Spleen (tissue), 7 donors: ENCODE measurements around the gene BEND3.

ENCODE experiments used
- POLR2A ChIP-seq, 3 donors: fragments of 450-650 bp; IDR thresholded peaks; one replicate each; pipeline ENCODE4 v1.5.1; 2017; ENCODE audit warnings: antibody characterized with exemption in 3 of 3, mild to moderate bottlenecking in 1 of 3
- TF ChIP-seq, protein P1 (sequence below), 11 experiments: fragments of 200-600 bp in 7 of 11; fragments of 450-650 bp in 4 of 11; sonication (generic) in 4 of 11; IDR thresholded peaks in 8 of 11; conservative IDR thresholded peaks in 3 of 11; 1 replicate in 7 of 11; 2 replicates in 4 of 11; pipeline versions ENCODE4 v1.4.0 to v1.8.0; 2016 to 2021; ENCODE audit warnings: antibody characterized with exemption in 11 of 11, inconsistent platforms in 4 of 11, mild to moderate bottlenecking in 1 of 11
- donor health status: DM: no; HTN: no; CAD: no; lungs with moderate emphysema.
- donor health status: DM: no; HTN: no; CAD: no.
- donor health status: DM: no; HTN: no; CAD: no.

DNA sequence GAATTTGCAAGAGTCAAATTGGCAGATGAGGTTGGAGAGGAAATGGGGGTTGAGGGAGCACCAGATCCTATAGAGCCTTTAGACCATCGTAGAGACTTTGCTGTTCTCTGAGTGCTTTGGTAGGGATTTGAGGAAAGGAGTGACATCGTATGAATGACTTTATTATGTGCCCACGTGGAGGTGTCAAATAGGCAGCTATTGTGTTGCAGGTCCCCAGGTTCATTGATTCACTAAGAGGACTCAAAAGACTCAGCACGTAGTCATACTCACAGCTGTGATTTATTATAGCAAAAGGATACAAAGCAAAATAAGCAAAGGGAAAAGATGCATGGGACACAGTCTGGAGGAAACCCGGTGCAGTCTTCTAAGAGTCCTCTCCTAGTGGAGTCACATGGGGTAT lies 85.2 kb downstream of the BEND3 start:
- no peak for TF ChIP-seq POLR2A (IDR thresholded peaks at IDR 0.05)
- TF ChIP-seq, protein P1, sequence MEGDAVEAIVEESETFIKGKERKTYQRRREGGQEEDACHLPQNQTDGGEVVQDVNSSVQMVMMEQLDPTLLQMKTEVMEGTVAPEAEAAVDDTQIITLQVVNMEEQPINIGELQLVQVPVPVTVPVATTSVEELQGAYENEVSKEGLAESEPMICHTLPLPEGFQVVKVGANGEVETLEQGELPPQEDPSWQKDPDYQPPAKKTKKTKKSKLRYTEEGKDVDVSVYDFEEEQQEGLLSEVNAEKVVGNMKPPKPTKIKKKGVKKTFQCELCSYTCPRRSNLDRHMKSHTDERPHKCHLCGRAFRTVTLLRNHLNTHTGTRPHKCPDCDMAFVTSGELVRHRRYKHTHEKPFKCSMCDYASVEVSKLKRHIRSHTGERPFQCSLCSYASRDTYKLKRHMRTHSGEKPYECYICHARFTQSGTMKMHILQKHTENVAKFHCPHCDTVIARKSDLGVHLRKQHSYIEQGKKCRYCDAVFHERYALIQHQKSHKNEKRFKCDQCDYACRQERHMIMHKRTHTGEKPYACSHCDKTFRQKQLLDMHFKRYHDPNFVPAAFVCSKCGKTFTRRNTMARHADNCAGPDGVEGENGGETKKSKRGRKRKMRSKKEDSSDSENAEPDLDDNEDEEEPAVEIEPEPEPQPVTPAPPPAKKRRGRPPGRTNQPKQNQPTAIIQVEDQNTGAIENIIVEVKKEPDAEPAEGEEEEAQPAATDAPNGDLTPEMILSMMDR (IDR thresholded peaks at IDR 0.05 in 8 of 11, conservative IDR thresholded peaks at IDR 0.05 in 3 of 11) = no peak
